HG02943 (cell line): ENCODE results near the gene GORAB.

Source experiments
- ATAC-seq: cut with Tn5 transposase; IDR thresholded peaks from one replicate; pipeline ENCODE4 v1.9.1; 2021; ENCODE audit warnings: mild to moderate bottlenecking, low read depth, moderate library complexity; ENCODE audit not compliant: unreplicated experiment

Gene GORAB

GRCh38 chr1:170587253-170587593 lies 55.3 kb downstream of the GORAB start:
- ATAC-seq, result no peak

GRCh38 chr1:170590921-170591705 lies 59.1 kb downstream of the GORAB start:
- ATAC-seq, result no peak

DNA sequence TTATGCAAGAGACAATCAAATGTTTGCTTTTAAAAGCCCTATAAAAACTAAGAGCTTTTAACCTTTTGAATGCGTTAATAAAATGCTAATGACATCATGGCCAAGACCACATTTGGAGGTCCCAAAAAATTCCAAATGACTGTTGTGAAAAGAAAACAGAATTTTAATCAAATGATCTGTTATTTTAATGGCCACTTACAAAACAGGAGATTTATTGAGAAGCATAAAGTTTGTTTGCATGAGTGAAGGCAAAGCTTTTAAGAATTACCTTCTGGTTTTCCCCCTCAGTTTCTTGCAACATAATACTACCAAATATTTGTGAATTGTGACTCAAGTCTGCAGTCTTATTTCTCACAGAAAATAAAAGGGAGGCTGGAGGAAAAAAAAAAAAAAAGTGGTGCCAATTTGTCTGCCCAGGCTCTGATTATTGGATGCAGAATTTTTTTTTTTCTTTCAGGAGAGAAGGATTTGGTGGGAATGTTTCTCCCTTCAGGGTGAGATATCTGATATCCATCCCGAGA lies 60.7 kb downstream of the GORAB start:
- no peak for ATAC-seq

- ATAC-seq, result no peak
These were observed 61.4 kb downstream of the GORAB start for GRCh38 chr1:170593173-170594011.

DNA sequence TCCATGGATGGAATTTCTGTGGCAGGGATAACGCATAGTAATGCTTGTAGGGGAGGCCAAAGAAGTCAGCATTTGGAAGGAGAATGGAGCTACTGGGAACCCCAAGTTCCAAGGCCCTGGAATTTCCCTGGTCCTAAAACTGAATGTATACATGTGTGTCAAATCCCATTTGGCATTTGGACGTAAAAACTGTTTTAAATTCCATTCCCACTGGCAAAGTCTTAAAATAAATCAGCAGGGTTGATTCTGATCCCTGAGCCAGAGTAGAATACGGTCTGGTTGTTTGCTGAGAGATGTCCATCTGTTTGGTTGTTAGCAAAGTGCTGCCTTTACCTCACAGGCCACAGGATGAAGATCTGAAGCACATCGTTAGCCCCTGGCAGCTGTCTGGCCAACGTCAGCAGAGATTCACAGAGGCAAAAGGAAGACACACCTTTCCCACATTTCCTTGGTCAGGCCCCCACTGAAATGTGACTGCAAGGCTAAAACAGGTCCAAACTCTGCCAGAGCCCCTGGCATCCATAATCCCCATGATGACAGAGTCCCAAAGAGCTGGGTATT lies 62.2 kb downstream of the GORAB start:
- ATAC-seq, result no peak

- ATAC-seq, result no peak
These were observed 64.7 kb downstream of the GORAB start for GRCh38 chr1:170596701-170597100.

DNA sequence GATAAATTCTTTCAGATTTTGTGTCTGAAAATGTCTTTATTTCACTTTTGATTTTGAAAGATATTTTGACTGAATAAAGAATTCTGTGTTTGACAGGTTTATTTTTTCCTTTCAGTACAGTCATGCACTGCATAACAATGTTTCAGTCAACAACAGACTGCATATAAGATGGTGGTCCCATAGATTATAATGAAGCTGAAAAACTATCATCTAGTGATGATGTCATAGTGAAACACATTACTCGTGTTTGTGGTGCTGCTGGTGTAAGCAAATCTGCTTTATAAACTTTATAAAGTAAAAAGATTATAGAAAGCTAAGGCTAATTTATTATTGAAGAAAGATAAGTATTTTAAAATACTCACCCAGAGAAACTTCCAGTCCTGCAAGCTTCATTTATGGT lies 66.7 kb downstream of the GORAB start:
- no peak for ATAC-seq

DNA sequence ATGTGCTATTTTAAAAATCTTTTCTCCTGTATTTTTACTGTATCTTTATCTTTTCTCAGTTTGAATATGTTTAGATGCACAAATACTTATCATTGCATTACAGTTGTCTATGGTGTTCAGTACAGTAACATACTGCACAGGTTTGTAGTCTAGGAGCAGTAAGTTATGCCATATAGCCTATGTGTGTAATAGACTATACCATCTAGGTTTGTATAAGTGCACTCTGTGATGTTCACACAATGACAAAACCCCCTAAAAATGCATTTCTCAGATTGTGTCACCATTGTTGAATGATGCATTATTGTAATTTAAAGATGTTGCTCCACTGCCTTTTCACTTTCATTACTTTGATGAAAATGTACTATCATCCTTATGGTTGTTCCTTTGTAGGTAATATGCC lies 67.1 kb downstream of the GORAB start:
- ATAC-seq, result no peak

GRCh38 chr1:170601866-170602265 lies 69.9 kb downstream of the GORAB start:
- no peak for ATAC-seq
